PC-9 (cell line): ENCODE data around the gene TRAF6.

Source experiments
- EZH2 ChIP-seq: fragments of 200-600 bp; sonication (generic); IDR thresholded peaks from 2 replicates; pipeline ENCODE4 v1.8.0; 2017; ENCODE audit warnings: antibody characterized with exemption, low read depth
- TF ChIP-seq, protein P1 (sequence below): fragments of 200-600 bp; sonication (generic); conservative IDR thresholded peaks from 2 replicates; pipeline ENCODE4 v1.6.1; 2017; ENCODE audit warnings: mixed run types, antibody characterized with exemption, mild to moderate bottlenecking, moderate library complexity

- TF ChIP-seq, protein P1, sequence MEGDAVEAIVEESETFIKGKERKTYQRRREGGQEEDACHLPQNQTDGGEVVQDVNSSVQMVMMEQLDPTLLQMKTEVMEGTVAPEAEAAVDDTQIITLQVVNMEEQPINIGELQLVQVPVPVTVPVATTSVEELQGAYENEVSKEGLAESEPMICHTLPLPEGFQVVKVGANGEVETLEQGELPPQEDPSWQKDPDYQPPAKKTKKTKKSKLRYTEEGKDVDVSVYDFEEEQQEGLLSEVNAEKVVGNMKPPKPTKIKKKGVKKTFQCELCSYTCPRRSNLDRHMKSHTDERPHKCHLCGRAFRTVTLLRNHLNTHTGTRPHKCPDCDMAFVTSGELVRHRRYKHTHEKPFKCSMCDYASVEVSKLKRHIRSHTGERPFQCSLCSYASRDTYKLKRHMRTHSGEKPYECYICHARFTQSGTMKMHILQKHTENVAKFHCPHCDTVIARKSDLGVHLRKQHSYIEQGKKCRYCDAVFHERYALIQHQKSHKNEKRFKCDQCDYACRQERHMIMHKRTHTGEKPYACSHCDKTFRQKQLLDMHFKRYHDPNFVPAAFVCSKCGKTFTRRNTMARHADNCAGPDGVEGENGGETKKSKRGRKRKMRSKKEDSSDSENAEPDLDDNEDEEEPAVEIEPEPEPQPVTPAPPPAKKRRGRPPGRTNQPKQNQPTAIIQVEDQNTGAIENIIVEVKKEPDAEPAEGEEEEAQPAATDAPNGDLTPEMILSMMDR = no peak
- no peak for TF ChIP-seq EZH2
Observed at GRCh38 chr11:36469881-36470802, 39.9 kb downstream of the TRAF6 start.
